Measurements from ENCODE around the gene FAM169A. TPM values are rescaled to one million over a fixed set of nuclear protein-coding genes. Genes with fewer than 3 reads are reported as not detected.
"Not testable (repeated sequence)": the region's sequence is repeated elsewhere in the genome, so short reads cannot be mapped to it uniquely, and the experiment has no call there.

The FAM169A gene
- total RNA-seq, 1 experiment from 2014 or later, result 23.2 TPM

GRCh38 chr5:74762599-74762998, 103.6 kb downstream of the FAM169A start:
- POLR2A ChIA-PET, result no interaction called here
- peak; percentile 76 for DNase-seq (ENCODE audit: low read depth, low spot score)
- peak; percentile 41; the same call in 1 of the 2 replicates for ATAC-seq
- no peak overlapping the region for H2AFZ ChIP-seq (ENCODE audit: low read depth, low read length, poor library complexity, severe bottlenecking)
- peak overlapping the region; percentile 4; the same call in 1 of the 2 replicates for H3K27ac ChIP-seq (ENCODE audit: low read depth, low read length)
- peaks cover 74% of the 10 kb centered on the region for H3K79me2 ChIP-seq (ENCODE audit: insufficient read depth, low read length)
- no peak for TF ChIP-seq POLR2A (IDR thresholded peaks at IDR 0.05; ENCODE audit: borderline replicate concordance, extremely low read depth, insufficient read depth, insufficient read length)
- no peak for TF ChIP-seq EGR1 (IDR thresholded peaks at IDR 0.05; ENCODE audit: low read depth)
- no peak for TF ChIP-seq ZNF274 (IDR thresholded peaks at IDR 0.05; ENCODE audit: low read depth, low read length)
- TF ChIP-seq ATF3 (IDR thresholded peaks at IDR 0.05), result peak; percentile 85
- TF ChIP-seq CBX3 (IDR thresholded peaks at IDR 0.05; ENCODE audit: low read depth), result 0 out of 2 replicates have a peak, but pooled peaks have one; percentile 32
- 0 out of 2 replicates have a peak, but pooled peaks have one; percentile 26 for TF ChIP-seq SRF (IDR thresholded peaks at IDR 0.05; ENCODE audit: low read depth)
- TF ChIP-seq POLR2AphosphoS5 (IDR thresholded peaks at IDR 0.05; ENCODE audit: low read depth, low read length), result no peak
- peak; percentile 74 for TF ChIP-seq SP1 (IDR thresholded peaks at IDR 0.05; ENCODE audit: low read depth)
- peak; percentile 92 for TF ChIP-seq CEBPB (IDR thresholded peaks at IDR 0.05; ENCODE audit: low read depth)
- peak; percentile 93 for TF ChIP-seq FOSL1 (IDR thresholded peaks at IDR 0.05; ENCODE audit: low read depth)
- TF ChIP-seq JUND (IDR thresholded peaks at IDR 0.05), result peak; percentile 89
- TF ChIP-seq EZH2phosphoT487 (IDR thresholded peaks at IDR 0.05; ENCODE audit: borderline replicate concordance), result no peak
- H3K27me3 ChIP-seq (ENCODE audit: insufficient read depth, low read length), result no peaks in the 10 kb centered on the region
- CTCF ChIA-PET, result interaction anchor here (1.0 kb wide), 1 partner anchor 172 kb away, joined by 3 read pairs; no protein-coding TSS in a partner anchor
- intact Hi-C loops (cut with micrococcal nuclease), result no loop called here
- no peaks in the 10 kb centered on the region for H3K9me2 ChIP-seq (ENCODE audit: insufficient read depth)
- no TSS peak for BruUV-seq (replicated peaks)
- no peaks in the 10 kb centered on the region for H3K9me3 ChIP-seq (ENCODE audit: control insufficient read depth in 1 of 2, insufficient read depth in 1 of 2, low read depth in 1 of 2, low read length in 2 of 2)
- H4K20me1 ChIP-seq (ENCODE audit: insufficient read depth), result no peaks in the 10 kb centered on the region
- RAD21 ChIA-PET (ENCODE audit: low non-redundant PET in 1 of 2, low total read pairs in 2 of 2, uncharacterized antibody in 2 of 2, unreplicated experiment in 2 of 2), result no interaction called here
- H3K9ac ChIP-seq (ENCODE audit: low read length), result peak overlapping the region; percentile 11; the same call in 1 of the 2 replicates
- no peak overlapping the region; a peak in 1 of 4 replicates for H3K4me3 ChIP-seq (replicated peaks in 1 of 2; ENCODE audit: low read depth in 1 of 2, low read length in 2 of 2)
- H3K36me3 ChIP-seq (ENCODE audit: control insufficient read depth in 1 of 2, insufficient read depth in 2 of 2, low read length in 2 of 2), result peaks cover 4 to 17% of the 10 kb centered on the region in 2 experiments; a peak in 3 of 4 replicates
- peak overlapping the region; percentile 60 for H3K4me2 ChIP-seq (ENCODE audit: low read length)
- peaks cover 19 to 42% of the 10 kb centered on the region in 2 experiments; a peak in 3 of 4 replicates for H3K4me1 ChIP-seq (ENCODE audit: control insufficient read depth in 1 of 2, insufficient read depth in 2 of 2, low read length in 2 of 2)

- RAD21 ChIA-PET (ENCODE audit: low non-redundant PET in 1 of 2, low total read pairs in 2 of 2, uncharacterized antibody in 2 of 2, unreplicated experiment in 2 of 2), result no interaction called here
- Histone ChIP-seq H3K9ac (ENCODE audit: low read length) (no peak overlapping the region), H3K4me2 (ENCODE audit: low read length) (peak overlapping the region; percentile 9; the same call in 1 of the 2 replicates), H3K4me3 (replicated peaks in 1 of 2; ENCODE audit: low read depth in 1 of 2, low read length in 2 of 2) (no peak overlapping the region), H4K20me1 (ENCODE audit: insufficient read depth) (no peaks in the 10 kb centered on the region), H3K36me3 (ENCODE audit: control insufficient read depth in 1 of 2, insufficient read depth in 2 of 2, low read length in 2 of 2) (peaks cover 14 to 23% of the 10 kb centered on the region in 2 experiments; a peak in 3 of 4 replicates), H3K9me3 (ENCODE audit: control insufficient read depth in 1 of 2, insufficient read depth in 1 of 2, low read depth in 1 of 2, low read length in 2 of 2) (no peaks in the 10 kb centered on the region), H2AFZ (ENCODE audit: low read depth, low read length, poor library complexity, severe bottlenecking) (no peak overlapping the region), H3K9me2 (ENCODE audit: insufficient read depth) (no peaks in the 10 kb centered on the region), H3K79me2 (ENCODE audit: insufficient read depth, low read length) (peaks cover 62% of the 10 kb centered on the region), H3K27me3 (ENCODE audit: insufficient read depth, low read length) (no peaks in the 10 kb centered on the region), H3K27ac (ENCODE audit: low read depth, low read length) (no peak overlapping the region), H3K4me1 (ENCODE audit: control insufficient read depth in 1 of 2, insufficient read depth in 2 of 2, low read length in 2 of 2) (peaks cover 19 to 42% of the 10 kb centered on the region in 2 experiments; a peak in 3 of 4 replicates)
- ATAC-seq (no peak), DNase-seq (ENCODE audit: low read depth, low spot score) (no peak)
- intact Hi-C loops (cut with micrococcal nuclease), result no loop called here
- POLR2A ChIA-PET, result no interaction called here
- no TSS peak for BruUV-seq (replicated peaks)
- no peak for TF ChIP-seq POLR2A (IDR thresholded peaks at IDR 0.05; ENCODE audit: borderline replicate concordance, extremely low read depth, insufficient read depth, insufficient read length)
- TF ChIP-seq SRF (IDR thresholded peaks at IDR 0.05; ENCODE audit: low read depth), result no peak
- 0 out of 2 replicates have a peak, but pooled peaks have one; percentile 21 for TF ChIP-seq SIN3A (IDR thresholded peaks at IDR 0.05; ENCODE audit: low read depth)
- no peak for TF ChIP-seq POLR2AphosphoS5 (IDR thresholded peaks at IDR 0.05; ENCODE audit: low read depth, low read length)
- CTCF ChIA-PET, result no interaction called here
These were observed 104.9 kb downstream of the FAM169A start for GRCh38 chr5:74761241-74761640.

DNA sequence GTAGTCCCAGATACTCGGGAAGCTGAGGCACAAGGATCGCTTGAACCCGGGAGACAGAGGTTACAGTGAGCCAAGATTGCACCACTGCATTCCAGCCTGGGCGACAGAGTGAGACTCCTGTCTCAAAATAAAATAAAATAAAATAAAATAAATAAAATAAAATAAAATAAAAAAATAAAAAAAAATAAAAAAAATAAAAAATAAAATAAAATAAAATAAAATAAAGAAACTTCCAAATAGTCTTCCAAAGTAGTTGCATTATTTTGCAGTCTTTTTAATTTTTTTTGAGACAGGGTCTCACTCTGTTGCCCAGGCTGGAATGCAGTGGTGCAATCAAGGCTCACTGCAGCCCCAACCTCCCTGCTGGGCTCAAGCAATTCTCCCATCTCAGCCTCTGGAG, 117.4 kb downstream of the FAM169A start:
- H3K27me3 ChIP-seq (ENCODE audit: insufficient read depth, low read length); H3K79me2 ChIP-seq (ENCODE audit: insufficient read depth, low read length); H4K20me1 ChIP-seq (ENCODE audit: insufficient read depth); H3K9me3 ChIP-seq (ENCODE audit: control insufficient read depth in 1 of 2, insufficient read depth in 1 of 2, low read depth in 1 of 2, low read length in 2 of 2); DNase-seq (ENCODE audit: low read depth, low spot score); RAD21 ChIA-PET (ENCODE audit: low non-redundant PET in 1 of 2, low total read pairs in 2 of 2, uncharacterized antibody in 2 of 2, unreplicated experiment in 2 of 2); H3K9ac ChIP-seq (ENCODE audit: low read length); H3K4me1 ChIP-seq (ENCODE audit: control insufficient read depth in 1 of 2, insufficient read depth in 2 of 2, low read length in 2 of 2); H2AFZ ChIP-seq (ENCODE audit: low read depth, low read length, poor library complexity, severe bottlenecking); BruUV-seq (replicated peaks); H3K4me3 ChIP-seq (replicated peaks in 1 of 2; ENCODE audit: low read depth in 1 of 2, low read length in 2 of 2); POLR2A ChIA-PET; CTCF ChIA-PET; H3K27ac ChIP-seq (ENCODE audit: low read depth, low read length); ATAC-seq; H3K9me2 ChIP-seq (ENCODE audit: insufficient read depth); intact Hi-C loops (cut with micrococcal nuclease); H3K4me2 ChIP-seq (ENCODE audit: low read length): not testable (repeated sequence)
- peaks cover 18 to 22% of the 10 kb centered on the region in 2 experiments; a peak in 3 of 4 replicates for H3K36me3 ChIP-seq (ENCODE audit: control insufficient read depth in 1 of 2, insufficient read depth in 2 of 2, low read length in 2 of 2)
